PC-3 (cell line): ENCODE results near the gene B4GALT5. TPM values are rescaled to one million over a fixed set of nuclear protein-coding genes. Genes with fewer than 3 reads are reported as not detected.

Source experiments
- ATAC-seq: fragments of 200-7000 bp; cut with Tn5 transposase; 2 replicates; pipeline ENCODE4 v1.9.1; 2020; ENCODE audit warnings: mild to moderate bottlenecking, moderate library complexity
- BruUV-seq: library from RNA; stranded (reverse); fragments of 400-500 nt; replicated peaks from 2 replicates; lab custom pipeline; 2021; lab: Mats Ljungman, UMichigan
- CTCF ChIA-PET: fragments of 300-600 bp; sonication (Branson Sonifier 250); formaldehyde crosslinking; loops from one replicate; lab custom pipeline; 2022; ENCODE audit warnings: antibody characterized with exemption; lab: Charles Lee
- POLR2A ChIA-PET: fragments of 300-600 bp; sonication (Branson Sonifier 250); formaldehyde crosslinking; loops from one replicate; lab custom pipeline; 2022; ENCODE audit warnings: antibody characterized with exemption; ENCODE audit not compliant: unreplicated experiment; lab: Charles Lee
- DNase-seq: peaks from one replicate; pipeline ENCODE4 v3.0.0-alpha.2; 2015
- H2AFZ ChIP-seq: fragments of 300-600 bp; sonication (generic); 2 replicates; pipeline ENCODE4 v1.6.0; 2016; ENCODE audit warnings: antibody characterized with exemption, low read length
- H3F3A ChIP-seq: fragments of 300-600 bp; sonication (generic); one replicate; pipeline ENCODE4 v1.6.0; 2017; ENCODE audit warnings: antibody characterized with exemption, low read length, control low read depth, mild to moderate bottlenecking; ENCODE audit not compliant: unreplicated experiment
- H3K27ac ChIP-seq: fragments of 300-600 bp; sonication (generic); 2 replicates; pipeline ENCODE4 v1.5.1; 2016; ENCODE audit warnings: mild to moderate bottlenecking, low read length
- H3K27me3 ChIP-seq: fragments of 300-600 bp; sonication (generic); 2 replicates; pipeline ENCODE4 v1.6.1; 2016; ENCODE audit warnings: low read length, mixed read lengths
- H3K36me3 ChIP-seq: fragments of 300-600 bp; sonication (generic); 2 replicates; pipeline ENCODE4 v1.6.1; 2016; ENCODE audit warnings: low read depth, mixed run types, low read length, mixed read lengths
- H3K4me1 ChIP-seq: fragments of 300-600 bp; sonication (generic); 2 replicates; pipeline ENCODE4 v1.5.1; 2016; ENCODE audit warnings: low read length; ENCODE audit not compliant: insufficient read depth
- H3K4me2 ChIP-seq: fragments of 300-600 bp; sonication (generic); 2 replicates; pipeline ENCODE4 v1.6.0; 2016; ENCODE audit warnings: low read length
- H3K4me3 ChIP-seq: fragments of 300-600 bp; sonication (generic); 2 replicates; pipeline ENCODE4 v1.5.1; 2016; ENCODE audit warnings: mild to moderate bottlenecking, low read length, mixed read lengths
- H3K79me2 ChIP-seq: fragments of 300-600 bp; sonication (generic); 2 replicates; pipeline ENCODE4 v1.6.1; 2017; ENCODE audit warnings: low read length, mixed read lengths
- H3K9ac ChIP-seq: fragments of 300-600 bp; sonication (generic); 2 replicates; pipeline ENCODE4 v1.6.0; 2016; ENCODE audit warnings: mild to moderate bottlenecking, low read length
- H3K9me2 ChIP-seq: fragments of 300-600 bp; sonication (generic); replicated peaks from 2 replicates; pipeline ENCODE4 v1.6.1; 2016; ENCODE audit warnings: mixed run types, low read length, mixed read lengths
- H3K9me3 ChIP-seq: fragments of 300-600 bp; sonication (generic); 2 replicates; pipeline ENCODE4 v1.6.1; 2016; ENCODE audit warnings: low read length, mixed read lengths
- H4K20me1 ChIP-seq: fragments of 300-600 bp; sonication (generic); 2 replicates; pipeline ENCODE4 v1.6.1; 2016; ENCODE audit warnings: low read length, mixed read lengths
- CTCF ChIP-seq: fragments of 300-600 bp; sonication (generic); conservative IDR thresholded peaks from 2 replicates; pipeline ENCODE4 v1.5.1; 2017; ENCODE audit warnings: antibody characterized with exemption, low read depth, mild to moderate bottlenecking, low read length
- EZH2 ChIP-seq: fragments of 300-600 bp; sonication (generic); IDR thresholded peaks from one replicate; pipeline ENCODE4 v1.6.1; 2017; ENCODE audit warnings: antibody characterized with exemption, mild to moderate bottlenecking, low read length; ENCODE audit not compliant: unreplicated experiment
- EZH2phosphoT487 ChIP-seq: fragments of 300-600 bp; sonication (generic); IDR thresholded peaks from 2 replicates; pipeline ENCODE4 v1.6.1; 2018; ENCODE audit warnings: mild to moderate bottlenecking, antibody characterized with exemption, low read length, borderline replicate concordance
- intact Hi-C: fragments of 100-400 bp; cut with micrococcal nuclease; formaldehyde crosslinking; loops from 2 replicates; pipeline ENCODE4 v1.9.0; 2023
- total RNA-seq: library from RNA; depleted of rRNA; stranded (reverse); fragments of >200 nt; gene quantifications from 2 replicates; pipeline ENCODE4 v1.2.3, GENCODE V29; 2014

The B4GALT5 gene
- total RNA-seq, 1 experiment from 2014 or later = 18.1 TPM

GRCh38 chr20:49656304-49656703, 57.4 kb downstream of the B4GALT5 start:
- peaks cover 44% of the 10 kb centered on the region for H3K79me2 ChIP-seq
- peak; percentile 89 for ATAC-seq
- peaks cover 41% of the 10 kb centered on the region for H3K36me3 ChIP-seq
- peak overlapping the region; percentile 49 for H3K4me2 ChIP-seq
- peak; percentile 88 for DNase-seq
- peaks cover 3% of the 10 kb centered on the region; the same call in 1 of the 2 replicates for H4K20me1 ChIP-seq
- H3F3A ChIP-seq = peaks cover 7% of the 10 kb centered on the region
- H3K9me3 ChIP-seq = no peaks in the 10 kb centered on the region
- H3K27me3 ChIP-seq = no peaks in the 10 kb centered on the region
- intact Hi-C loops = loop anchor here (1.0 to 10.0 kb wide), 3 partner anchors 18 to 48 kb away; no protein-coding TSS in a partner anchor
- H3K9me2 ChIP-seq = no peaks in the 10 kb centered on the region
- peak overlapping the region; percentile 1; the same call in 1 of the 2 replicates for H3K9ac ChIP-seq
- H3K4me1 ChIP-seq = peaks cover 14% of the 10 kb centered on the region
- BruUV-seq = no TSS peak
- no peak overlapping the region for H2AFZ ChIP-seq
- ChIA-PET CTCF (interaction anchor here (1.1 kb wide), 1 partner anchor 19 kb away, joined by 6 read pairs; no protein-coding TSS in a partner anchor), POLR2A (interaction anchor here (0.5 to 0.6 kb wide), 2 partner anchors 12 to 52 kb away, joined by 3 to 4 read pairs; no protein-coding TSS in a partner anchor)
- peak overlapping the region; percentile 63 for H3K27ac ChIP-seq
- TF ChIP-seq EZH2phosphoT487 = no peak
- no peak for TF ChIP-seq CTCF
- no peak for TF ChIP-seq EZH2
- peak overlapping the region; percentile 8; the same call in 1 of the 2 replicates for H3K4me3 ChIP-seq

GRCh38 chr20:49653925-49654434, 59.7 kb downstream of the B4GALT5 start:
- Histone ChIP-seq H3K4me2 (no peak overlapping the region), H2AFZ (no peak overlapping the region), H3K9me2 (no peaks in the 10 kb centered on the region), H3K27ac (no peak overlapping the region), H3K4me1 (peaks cover 14% of the 10 kb centered on the region), H3K27me3 (no peaks in the 10 kb centered on the region), H3F3A (peaks cover 7% of the 10 kb centered on the region), H4K20me1 (peaks cover 3% of the 10 kb centered on the region; the same call in 1 of the 2 replicates), H3K9ac (no peak overlapping the region), H3K79me2 (peaks cover 21% of the 10 kb centered on the region), H3K36me3 (peaks cover 43% of the 10 kb centered on the region), H3K4me3 (no peak overlapping the region), H3K9me3 (no peaks in the 10 kb centered on the region)
- ChIA-PET POLR2A (interaction anchor here (0.6 kb wide), 1 partner anchor 37 kb away, joined by 5 read pairs; no protein-coding TSS in a partner anchor), CTCF (no interaction called here)
- no TSS peak for BruUV-seq
- no peak for DNase-seq
- TF ChIP-seq EZH2phosphoT487 = no peak
- no peak for TF ChIP-seq EZH2
- TF ChIP-seq CTCF = no peak
- intact Hi-C loops = loop anchor here (10.0 kb wide), 1 partner anchor 51 kb away; no protein-coding TSS in a partner anchor
- ATAC-seq = no peak

- H3K27me3 ChIP-seq = no peaks in the 10 kb centered on the region
- no peaks in the 10 kb centered on the region for H3K9me3 ChIP-seq
- CTCF ChIA-PET = no interaction called here
- POLR2A ChIA-PET = no interaction called here
- H3F3A ChIP-seq = no peaks in the 10 kb centered on the region
- H3K79me2 ChIP-seq = no peaks in the 10 kb centered on the region
- peaks cover 20% of the 10 kb centered on the region for H3K4me1 ChIP-seq
- no peak overlapping the region for H3K9ac ChIP-seq
- H3K4me3 ChIP-seq = no peak overlapping the region
- no peak overlapping the region for H3K4me2 ChIP-seq
- no peak for ATAC-seq
- intact Hi-C loops = loop anchor here (10.0 kb wide), 1 partner anchor 55 kb away; no protein-coding TSS in a partner anchor
- TF ChIP-seq EZH2phosphoT487 (no peak), EZH2 (no peak), CTCF (no peak)
- no peak for DNase-seq
- peaks cover 55% of the 10 kb centered on the region for H3K36me3 ChIP-seq
- no peak overlapping the region for H2AFZ ChIP-seq
- no peaks in the 10 kb centered on the region for H4K20me1 ChIP-seq
- BruUV-seq = no TSS peak
- H3K27ac ChIP-seq = no peak overlapping the region
- no peaks in the 10 kb centered on the region for H3K9me2 ChIP-seq
Measured at GRCh38 chr20:49649672-49650071, 64.0 kb downstream of the B4GALT5 start.
